HG03175 (cell line): ENCODE data around the gene GCN1.
A peak's percentile ranks its signal among the peaks of the same experiment; 100 is the strongest.

ENCODE experiments used
- ATAC-seq: cut with Tn5 transposase; IDR thresholded peaks from one replicate; pipeline ENCODE4 v1.9.1; 2021; ENCODE audit warnings: mild to moderate bottlenecking, moderate library complexity; ENCODE audit not compliant: unreplicated experiment

Gene GCN1

GRCh38 chr12:120155072-120155471, 39.4 kb downstream of the GCN1 start:
- no peak for ATAC-seq

GRCh38 chr12:120150919-120151525, 43.5 kb downstream of the GCN1 start:
- no peak for ATAC-seq

GRCh38 chr12:120148011-120148410, 46.5 kb downstream of the GCN1 start:
- no peak for ATAC-seq

- no peak for ATAC-seq
Measured at GRCh38 chr12:120145164-120145563, 49.4 kb downstream of the GCN1 start.

- no peak for ATAC-seq
Measured at GRCh38 chr12:120144215-120144614, 50.3 kb downstream of the GCN1 start.

GRCh38 chr12:120142231-120142877, 52.2 kb downstream of the GCN1 start:
- ATAC-seq: no peak

GRCh38 chr12:120141336-120141735, 53.2 kb downstream of the GCN1 start:
- no peak for ATAC-seq

- ATAC-seq: no peak
Measured at GRCh38 chr12:120140603-120141002, 53.9 kb downstream of the GCN1 start.

GRCh38 chr12:120139958-120140357, 54.6 kb downstream of the GCN1 start:
- no peak for ATAC-seq

GRCh38 chr12:120138366-120138765, 56.1 kb downstream of the GCN1 start:
- ATAC-seq: no peak

- ATAC-seq: no peak
Measured at GRCh38 chr12:120137833-120138232, 56.7 kb downstream of the GCN1 start.

GRCh38 chr12:120136093-120136770, 58.3 kb downstream of the GCN1 start:
- no peak for ATAC-seq

- ATAC-seq: no peak
Measured at GRCh38 chr12:120134307-120134980, 60.1 kb downstream of the GCN1 start.

GRCh38 chr12:120132863-120133385, 61.6 kb downstream of the GCN1 start:
- peak; percentile 94 for ATAC-seq

- ATAC-seq: no peak
Measured at GRCh38 chr12:120132054-120132836, 62.3 kb downstream of the GCN1 start.

- no peak for ATAC-seq
Measured at GRCh38 chr12:120131116-120131515, 63.4 kb downstream of the GCN1 start.

- no peak for ATAC-seq
Measured at GRCh38 chr12:120130011-120130410, 64.5 kb downstream of the GCN1 start.

GRCh38 chr12:120126635-120127005, 67.9 kb downstream of the GCN1 start:
- no peak for ATAC-seq

- no peak for ATAC-seq
Measured at GRCh38 chr12:120125792-120126634, 68.5 kb downstream of the GCN1 start.

GRCh38 chr12:120125029-120125428, 69.5 kb downstream of the GCN1 start:
- no peak for ATAC-seq
